ENCODE measurements around the gene RAB31.

The RAB31 gene

DNA sequence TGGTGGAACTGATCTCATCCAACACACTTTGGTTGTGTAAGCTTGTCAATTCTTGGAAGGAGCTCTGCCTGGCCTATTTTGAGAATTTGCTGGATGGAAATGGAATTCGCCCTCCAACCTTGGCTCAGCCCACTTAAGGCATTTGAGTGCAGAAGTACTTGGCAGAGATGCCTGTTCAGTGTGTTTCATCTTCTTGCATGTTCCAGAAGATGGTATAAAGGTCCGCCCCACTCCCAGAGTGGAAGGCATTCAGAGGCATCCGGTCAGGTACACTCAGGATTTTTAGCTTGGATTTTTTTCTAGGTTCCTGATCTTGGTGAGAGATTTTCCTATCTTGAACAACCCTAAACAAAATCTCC is 116.4 kb downstream of the RAB31 start:
- DNase-seq = no peak

DNA sequence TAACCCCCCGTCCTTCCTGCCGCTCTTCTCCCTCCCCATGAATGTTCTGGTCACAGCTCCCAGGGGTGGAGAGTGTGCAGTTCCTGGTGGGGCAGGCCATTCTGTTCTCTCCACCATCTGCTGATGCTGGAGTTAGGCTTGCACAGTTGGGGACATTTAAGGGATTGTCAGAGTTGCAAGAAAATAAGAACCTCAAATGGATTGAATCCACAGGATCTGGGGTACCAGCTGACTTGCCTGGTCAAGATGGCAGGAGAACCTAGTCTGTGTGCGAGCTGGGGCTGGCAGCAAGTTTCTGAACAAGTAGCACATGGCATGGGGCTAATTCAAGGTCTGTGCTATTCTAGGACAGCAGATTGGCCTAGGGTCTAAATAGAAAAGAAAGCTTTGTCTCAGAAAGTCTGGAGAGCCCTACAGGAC is 116.9 kb downstream of the RAB31 start:
- DNase-seq = no peak

DNA sequence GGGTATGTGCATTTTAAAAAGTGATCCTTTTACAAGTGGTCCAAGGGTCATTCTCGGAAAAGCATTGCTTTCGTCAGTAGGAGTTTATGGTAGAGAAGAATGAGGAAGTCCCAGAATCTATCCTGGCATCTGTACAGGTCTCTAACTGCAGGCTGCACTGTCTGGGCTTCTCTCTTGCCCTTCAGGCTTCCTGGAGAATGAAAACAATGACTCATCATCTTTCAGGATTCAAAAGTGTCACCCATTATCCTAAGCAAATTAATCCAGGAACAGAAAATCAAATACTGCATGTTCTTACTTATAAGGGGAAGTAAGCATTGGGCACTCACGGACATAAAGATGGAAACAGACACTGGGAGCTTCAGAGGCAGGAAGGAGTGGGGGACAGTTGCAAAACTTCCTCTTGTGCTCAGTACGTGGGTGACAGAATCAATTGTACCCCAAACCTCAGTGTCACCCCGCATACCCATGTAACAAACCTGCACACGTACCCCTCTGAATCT is 117.5 kb downstream of the RAB31 start:
- no peak for DNase-seq

DNA sequence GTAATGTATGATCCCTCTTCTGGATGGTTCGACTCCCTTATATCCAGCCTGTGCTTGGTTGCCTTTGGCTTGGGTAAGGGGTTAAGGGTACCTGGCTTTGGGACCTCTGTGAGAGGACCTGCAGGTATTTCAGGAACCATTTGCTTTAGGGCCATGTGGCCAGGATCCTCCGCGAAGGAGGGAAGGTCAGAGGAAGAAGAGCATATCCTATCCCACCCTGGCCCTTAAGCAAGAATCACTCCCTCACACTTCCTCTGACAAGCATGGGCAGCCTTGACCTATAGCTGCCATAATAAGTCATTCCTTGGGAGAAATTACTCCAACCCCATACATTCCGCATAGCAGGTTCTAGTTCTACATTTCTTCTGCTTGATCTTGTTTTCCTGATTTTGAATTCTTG is 118.6 kb downstream of the RAB31 start:
- DNase-seq = no peak

DNA sequence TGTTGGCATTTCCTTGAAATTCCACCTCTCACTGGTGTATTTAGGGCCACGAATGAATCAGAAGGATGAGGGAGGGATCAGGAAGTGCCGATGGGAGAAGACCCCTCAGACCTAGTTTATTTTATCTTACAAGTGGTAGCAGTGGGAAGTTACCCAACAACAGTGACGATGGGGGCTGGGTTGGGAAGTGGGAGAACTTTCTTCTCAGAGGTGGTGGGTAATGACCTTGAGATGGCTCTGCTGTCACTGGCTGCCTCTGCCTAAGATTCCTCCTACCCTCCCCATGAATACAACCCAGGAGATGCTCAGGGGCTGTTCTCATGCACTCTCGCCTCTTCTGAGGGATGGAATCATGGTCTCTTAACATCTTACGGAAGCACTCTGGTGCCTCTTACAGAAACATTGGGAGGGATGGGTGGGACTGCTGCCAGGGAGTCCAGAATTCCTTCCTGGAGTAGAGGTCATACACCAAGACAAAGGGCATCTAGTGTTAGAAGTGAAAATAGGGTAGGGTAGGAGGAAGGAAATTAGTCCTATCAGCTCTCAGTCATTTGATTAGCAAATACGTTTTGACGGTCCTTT is 119.2 kb downstream of the RAB31 start:
- DNase-seq = no peak

DNA sequence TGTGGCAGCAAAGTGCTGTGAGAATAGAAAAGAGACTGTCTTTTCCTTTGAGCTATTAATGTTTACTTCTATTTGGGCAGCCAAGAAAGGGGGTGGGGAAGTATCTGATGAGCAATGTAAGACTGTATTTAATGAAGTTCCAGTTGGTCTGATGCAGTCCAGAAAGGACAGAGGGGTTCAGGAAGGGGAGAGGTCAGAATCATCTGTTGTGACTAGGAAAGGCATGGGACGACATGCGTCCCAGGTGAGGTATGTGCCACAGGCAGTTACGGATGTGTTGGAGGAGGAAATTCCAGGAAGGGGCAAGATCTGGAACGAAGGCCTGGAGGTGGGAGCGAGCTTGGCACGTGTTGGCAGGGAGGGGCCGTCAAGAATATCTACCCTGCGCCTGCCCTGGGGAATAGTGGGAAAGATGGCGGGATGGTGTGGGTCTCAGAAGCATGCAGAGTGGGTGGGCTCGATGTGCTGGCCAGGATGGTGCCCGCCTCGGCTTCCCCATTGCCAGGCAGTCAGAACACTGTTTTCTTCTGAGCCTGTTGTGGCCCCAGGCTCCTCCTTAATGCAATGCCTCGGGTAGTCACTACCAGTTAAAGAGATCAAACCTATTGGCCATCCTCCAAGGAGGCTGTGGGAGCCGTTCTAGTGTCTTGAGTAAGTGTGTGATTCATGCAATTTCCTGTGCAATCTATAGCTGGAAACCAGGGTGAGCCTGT is 119.8 kb downstream of the RAB31 start:
- no peak for DNase-seq

DNA sequence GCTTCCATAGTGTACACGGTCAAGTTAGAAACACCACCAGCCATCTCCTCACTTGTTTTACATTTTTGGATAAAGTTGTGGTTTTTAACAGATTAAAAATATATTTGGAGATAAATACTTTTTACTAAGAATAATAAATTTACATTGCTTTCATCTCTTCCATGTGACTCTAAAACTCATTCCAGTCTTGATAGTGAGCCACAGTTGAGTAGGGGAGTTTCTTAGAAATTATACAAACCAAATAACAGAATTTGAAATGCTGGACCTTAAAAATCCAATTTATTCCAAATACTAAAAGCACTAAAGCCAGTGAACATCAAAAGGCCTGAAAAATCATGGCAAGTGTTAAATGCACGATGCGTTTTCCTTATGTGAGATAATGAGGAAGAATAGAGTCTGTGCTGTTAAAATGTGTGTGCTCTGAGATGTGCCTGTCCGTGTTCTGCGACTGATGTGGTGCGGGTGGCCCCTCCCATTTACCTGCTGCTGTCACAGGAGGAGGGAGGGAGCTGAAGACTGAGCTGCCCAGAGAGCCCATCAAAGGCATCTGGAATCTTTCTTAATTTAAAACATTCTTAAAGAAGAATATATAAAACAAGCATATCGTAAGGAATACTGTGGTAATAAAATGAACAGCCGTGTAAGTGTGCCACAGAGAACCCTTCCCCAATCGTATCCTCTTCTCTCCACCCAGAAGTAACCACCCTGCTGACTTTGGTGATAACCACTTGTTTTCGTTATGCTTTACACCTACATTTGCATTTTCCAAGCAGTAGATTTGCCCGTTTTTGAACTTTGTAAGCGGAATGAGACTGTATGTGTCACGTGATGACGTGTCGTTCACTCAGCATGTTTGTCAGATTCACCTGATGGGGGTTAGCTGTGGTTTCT is 120.7 kb downstream of the RAB31 start:
- DNase-seq = no peak

DNA sequence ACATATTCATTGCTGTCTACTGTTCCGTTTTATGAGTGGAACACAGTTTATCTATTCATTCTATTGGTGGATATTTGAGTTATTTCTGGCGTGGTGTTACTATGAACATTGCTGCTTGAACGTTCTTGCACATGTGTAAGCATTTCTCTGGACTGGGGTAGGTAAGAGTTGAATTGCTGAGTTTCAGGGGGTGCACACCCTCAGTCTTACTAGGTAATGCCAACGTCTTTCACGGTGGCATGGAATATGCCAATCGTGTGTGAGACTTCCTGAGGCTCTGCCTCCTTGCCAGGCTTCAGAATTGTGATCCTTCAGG is 121.3 kb downstream of the RAB31 start:
- no peak for DNase-seq

DNA sequence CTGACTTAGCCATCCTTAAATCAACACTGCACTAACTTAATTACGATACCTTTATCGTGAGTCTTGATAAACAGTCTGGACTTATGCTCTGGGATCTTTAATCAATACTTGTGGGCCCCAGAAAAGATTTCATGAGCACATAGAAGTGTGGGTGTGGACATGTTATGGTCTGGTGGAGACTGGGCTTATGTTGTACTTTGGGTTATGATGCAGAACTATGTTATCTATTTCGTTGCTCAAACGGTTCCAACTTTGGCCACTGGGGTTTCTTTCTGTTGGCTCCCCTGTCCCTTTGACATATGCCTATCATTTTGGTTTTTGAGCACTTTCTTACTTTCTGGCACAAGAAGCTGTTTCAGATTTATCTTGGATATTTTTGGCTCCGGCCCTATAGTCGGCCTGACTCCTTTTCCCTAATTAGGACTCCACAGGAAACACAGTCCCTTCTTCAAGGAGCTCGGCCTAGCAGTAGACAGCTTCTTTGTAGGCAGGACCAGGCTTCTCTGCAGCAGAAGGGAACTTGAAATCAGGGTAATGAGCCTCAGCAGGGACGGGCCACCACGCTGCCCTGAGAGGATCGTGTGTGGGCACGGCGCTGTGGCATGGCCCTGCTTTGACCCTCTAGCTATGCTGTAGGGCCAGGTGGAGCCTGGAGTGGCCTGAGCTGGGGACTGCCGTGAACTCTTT is 123.1 kb downstream of the RAB31 start:
- no peak for DNase-seq

DNA sequence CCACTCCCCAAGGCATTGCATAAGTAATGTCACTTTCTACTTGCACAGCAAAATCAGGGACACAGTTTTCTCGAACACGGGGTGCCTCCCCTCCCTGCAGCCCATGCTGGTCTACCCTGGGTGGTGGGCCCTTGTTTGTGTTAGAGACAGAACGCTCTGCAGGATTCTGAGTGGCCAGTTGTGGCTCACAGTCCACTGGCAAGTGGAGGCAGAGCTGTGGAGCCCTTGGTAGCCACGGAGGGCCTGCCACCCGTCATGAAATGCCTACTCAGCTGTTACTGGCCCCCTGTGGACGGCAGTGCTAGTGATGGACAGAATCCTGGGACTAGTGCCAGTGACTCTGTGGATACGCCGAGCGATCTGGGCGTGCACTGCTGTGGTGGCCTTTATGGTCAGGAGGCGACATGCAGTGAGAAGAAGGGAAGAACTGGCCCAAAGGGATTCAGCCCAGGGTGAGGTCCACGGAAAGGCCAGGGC is 123.7 kb downstream of the RAB31 start:
- no peak for DNase-seq

DNA sequence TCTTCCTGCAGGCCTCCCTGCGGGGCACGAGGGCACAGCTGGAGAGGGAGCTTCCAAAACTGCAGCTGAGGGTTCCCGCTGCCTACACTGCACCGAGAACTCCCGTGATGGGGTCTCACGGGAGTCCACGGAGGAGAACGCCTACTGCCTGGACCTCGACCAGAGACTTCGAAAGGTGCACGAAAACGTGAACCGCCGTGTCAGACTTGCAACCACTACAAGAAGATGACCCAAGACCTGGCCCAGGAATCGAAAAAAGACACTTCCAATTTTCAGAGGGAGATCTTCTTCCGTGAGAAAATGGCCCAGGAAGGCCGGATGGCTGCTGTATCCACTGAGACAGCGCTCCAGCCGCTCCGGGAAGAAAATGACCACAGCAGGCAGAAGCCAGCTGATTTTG is 124.8 kb downstream of the RAB31 start:
- no peak for DNase-seq

DNA sequence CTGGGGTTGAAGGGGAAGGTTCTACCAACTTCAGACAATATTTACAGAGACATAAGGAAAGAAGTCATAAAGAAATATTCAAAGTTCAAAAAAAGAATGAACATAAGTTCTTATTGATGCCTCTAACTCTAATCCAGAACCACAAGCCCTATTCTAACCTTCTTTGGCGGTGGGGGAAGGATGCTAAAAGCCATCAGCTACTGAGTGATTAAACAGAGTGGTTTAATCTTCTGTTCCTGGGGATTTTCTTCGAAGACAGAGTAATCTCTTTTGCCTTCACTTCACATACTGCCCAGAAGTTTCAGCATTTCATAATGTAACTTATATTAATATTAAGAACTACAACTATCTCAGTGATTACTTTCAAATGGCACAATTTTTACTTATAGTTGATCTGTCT is 126.5 kb downstream of the RAB31 start:
- DNase-seq = no peak

DNA sequence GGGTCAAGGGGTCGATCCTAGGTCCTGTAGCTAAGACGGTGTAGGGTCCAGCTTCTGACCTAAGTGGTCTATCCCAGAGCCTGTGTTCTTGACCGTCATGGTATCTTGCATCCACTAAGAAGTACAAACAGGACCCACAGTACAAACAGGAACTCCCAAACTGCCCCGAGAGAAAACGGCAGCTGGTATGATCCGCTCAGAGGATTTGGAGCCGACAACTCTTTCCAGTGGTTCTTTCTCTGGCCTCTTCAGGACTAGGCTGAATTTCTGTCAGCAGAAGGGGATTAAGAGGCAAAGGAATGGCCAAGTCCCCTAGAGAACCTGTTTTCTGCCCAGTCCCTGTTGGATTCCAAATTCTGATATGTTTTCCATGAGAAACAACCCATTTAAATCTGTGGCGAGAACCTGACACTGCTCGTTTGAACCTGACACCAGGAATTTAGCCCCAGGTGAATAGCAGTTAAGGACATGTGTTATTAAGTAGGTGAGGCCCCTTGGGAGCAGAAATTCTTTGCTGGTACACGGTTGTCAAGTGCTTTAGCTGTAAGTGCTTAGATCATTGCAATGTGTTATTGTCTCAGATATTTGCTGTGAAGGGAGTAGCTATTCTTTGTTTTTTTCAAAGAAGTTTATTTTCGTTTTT is 127.1 kb downstream of the RAB31 start:
- no peak for DNase-seq

DNA sequence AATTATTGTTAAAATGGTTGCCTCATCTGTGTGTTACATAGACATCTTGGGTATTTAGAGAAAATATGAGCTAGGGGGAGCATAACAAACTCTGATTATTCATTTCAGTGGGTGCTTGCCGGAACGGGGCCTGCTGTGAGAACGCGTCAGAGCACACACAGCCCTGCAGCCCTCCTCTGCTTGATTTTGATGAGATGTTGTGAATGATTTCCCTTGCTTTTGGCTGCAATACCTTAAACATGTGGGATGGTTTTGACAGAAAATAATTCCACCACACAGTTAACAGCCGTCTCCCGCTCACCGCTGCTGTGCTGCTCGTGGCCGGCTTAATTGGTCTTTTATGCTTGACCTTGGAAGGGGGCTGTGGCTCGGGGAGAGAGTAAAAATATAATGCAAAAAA is 127.7 kb downstream of the RAB31 start:
- no peak for DNase-seq

DNA sequence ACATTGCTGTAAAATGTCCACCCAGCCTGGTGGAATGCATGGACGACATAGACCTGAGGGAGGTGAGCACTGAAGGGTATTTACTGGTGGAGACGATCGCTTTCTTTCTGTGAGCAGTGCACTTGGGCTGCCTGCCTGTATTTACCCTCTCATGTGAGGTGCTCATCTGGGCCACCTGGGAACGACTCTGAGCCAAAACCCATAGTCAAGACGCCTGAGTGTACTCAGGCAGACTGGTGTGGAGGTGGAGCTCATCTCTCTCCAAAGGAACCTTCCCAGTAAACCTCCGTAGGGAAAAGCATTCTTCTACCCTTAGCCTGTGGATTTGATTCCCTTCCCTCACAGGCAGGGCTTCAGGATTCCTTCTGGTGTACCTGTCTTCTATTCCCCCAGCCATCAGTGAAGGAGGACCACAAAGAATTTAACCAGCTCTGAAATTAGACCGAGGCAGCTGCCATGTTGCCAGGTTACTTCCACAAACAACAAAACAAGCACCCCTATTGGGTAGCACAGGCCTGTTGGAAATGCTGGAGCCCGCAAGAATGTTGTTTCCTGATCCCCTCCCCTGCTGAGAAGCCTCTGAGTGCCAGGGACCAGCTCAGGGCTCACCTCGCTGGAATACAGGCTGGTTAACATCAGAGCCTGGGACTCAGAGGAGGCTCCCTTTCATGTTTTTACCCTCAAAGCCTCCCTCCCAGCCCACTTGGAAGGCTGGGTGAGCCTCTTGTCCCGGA is 130.2 kb downstream of the RAB31 start:
- no peak for DNase-seq

DNA sequence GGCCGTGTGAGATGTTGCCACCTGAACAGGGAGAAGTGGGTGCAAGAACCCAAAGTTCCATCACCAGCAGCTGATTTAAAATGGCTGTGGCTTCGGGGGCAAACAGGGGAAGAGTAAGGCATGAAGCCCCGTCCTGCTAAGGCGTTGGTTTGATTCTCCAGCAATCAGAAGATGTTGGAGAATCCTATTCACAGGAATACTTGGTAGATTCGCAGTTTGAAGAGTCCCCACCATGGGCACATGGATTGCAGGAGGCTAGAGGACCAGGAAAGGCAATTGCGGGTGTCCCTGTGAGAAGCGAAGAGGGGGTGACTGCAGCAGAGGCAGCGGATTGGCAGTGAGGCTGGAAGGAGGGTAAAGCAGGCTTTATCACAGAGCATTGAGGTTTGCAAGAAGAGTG is 131.1 kb downstream of the RAB31 start:
- DNase-seq = no peak

DNA sequence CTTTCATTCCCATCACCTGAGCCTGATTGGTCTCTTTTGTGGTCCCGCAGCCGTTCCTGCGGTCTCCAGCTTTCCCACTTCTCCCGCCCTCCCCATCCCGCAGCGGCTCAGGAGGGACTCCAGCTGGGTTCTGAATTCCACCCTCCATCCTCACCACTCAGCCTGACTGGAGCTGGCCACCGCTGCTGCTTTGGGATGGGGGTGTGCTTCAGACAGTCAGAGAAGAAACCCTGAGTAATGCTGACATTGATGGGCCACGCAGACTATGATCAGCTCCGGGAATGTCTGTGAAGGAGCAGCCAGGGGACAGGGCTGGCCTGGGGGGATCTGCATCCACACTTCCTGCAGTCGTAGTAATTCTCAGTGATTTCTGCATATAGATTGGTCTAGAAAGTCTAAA is 131.8 kb downstream of the RAB31 start:
- DNase-seq = no peak

DNA sequence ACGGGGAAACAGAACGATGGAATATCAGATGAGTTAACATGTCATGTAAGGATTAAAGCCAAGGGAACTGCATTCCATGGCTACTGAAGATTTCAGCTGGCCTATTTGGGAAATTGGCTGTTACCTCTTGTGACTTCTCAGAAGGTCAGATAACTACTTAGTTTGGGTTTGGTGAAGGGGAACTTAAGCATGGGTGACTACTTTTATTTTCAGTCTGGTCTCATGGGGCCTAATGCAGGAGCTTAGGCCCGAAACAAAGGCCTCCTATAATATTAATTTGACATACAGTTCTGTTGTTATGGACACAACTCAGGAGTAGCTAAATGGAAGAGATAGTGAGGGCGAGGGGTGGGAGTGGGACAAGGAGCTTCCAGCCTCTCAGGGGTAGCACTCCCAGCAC is 133.7 kb downstream of the RAB31 start:
- DNase-seq = no peak

DNA sequence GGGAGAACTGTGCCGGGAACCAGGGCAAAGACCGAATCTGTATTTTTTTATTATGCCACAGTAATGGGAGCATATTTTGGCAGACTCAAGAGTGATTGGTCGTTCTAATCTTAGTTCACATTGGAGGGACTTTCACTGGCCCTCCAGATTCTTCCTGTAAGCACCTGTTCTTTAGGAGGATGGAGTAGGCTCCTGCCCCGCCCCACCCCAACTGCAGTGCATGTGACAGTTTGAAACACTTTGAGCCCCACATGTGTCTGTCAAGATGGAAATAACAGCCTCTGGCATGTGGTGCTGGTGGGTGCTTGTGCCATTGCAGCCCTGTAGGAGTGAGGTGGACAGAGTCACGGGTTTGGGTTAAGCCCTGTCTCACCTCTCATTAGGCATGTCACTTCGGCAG is 134.3 kb downstream of the RAB31 start:
- DNase-seq = no peak

DNA sequence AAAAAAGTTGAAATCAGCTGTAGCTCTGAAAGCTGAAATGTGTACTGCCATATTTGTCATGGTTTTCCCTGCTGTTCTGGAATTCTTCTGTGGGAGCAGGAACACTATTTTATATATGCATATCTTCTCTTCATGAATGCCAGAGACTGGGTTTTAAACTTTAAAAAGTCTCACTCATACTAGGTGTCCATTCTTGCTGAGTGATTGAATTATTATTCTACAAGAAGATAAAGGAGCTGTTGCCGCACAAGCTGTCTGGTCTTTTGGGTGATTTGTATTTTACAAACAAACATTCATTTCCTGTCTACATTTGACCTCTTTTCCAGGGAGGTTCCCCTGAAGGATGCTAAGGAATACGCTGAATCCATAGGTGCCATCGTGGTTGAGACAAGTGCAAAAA is 137.2 kb downstream of the RAB31 start:
- no peak for DNase-seq

DNA sequence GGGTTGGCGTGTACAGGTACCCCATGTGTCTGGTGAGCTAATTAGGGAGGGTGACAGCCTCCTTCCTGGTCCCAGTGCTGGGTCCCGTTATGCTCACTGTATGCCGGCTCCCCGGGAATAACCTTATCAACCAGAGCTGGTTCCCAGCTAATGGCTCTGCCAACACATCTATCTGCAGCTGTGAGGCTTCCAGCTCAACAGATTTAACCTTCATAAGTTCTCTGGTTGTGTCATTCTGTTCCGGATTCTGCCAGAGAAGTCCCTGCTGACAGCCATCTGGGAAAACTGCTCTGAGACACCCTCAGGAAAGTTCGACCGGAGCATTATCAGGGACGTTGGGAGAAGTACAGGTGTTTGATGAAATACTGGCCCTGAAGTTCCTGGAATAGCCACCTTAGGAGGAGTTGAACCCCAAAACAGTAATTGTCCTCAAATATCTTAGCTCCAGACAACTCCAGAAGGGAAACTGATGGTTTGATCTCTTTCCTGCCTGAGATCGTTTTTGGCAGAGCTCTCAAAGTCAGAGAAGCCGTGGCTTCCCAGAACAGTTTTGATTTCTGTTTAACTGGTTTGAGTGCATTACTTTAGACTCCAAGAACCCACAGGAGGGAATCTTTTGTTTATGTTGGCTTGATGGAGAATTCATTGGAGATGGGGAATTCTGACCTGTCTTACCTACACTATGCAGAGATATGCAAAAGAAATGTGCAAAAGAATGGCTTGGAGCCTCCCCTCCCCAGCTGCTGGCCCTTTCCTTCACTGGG is 138.2 kb downstream of the RAB31 start:
- DNase-seq = no peak

All from activated CD4-positive, alpha-beta T cell treated with anti-CD3 and anti-CD28 coated beads, Interleukin-2, amount 50 U/mL, for 4 hours (primary cell).